H54 (cell line): ENCODE results near the gene OGFOD3.
A peak's percentile ranks its signal among the peaks of the same experiment; 100 is the strongest.

ENCODE experiments used
- DNase-seq: peaks from one replicate; pipeline ENCODE4 v3.0.0; 2011; ENCODE audit warnings: low spot score, mixed read lengths; ENCODE audit not compliant: insufficient read length
- FAIRE-seq: peaks from 3 replicates; lab custom pipeline; 2011; peaks lifted over from hg19 to GRCh38; lab: Jason Lieb, UNC
- POLR2A ChIP-seq: IDR thresholded peaks from 2 replicates; pipeline ENCODE4 v1.6.1; 2011; ENCODE audit warnings: low read depth, mild to moderate bottlenecking, low read length

Gene OGFOD3

DNA sequence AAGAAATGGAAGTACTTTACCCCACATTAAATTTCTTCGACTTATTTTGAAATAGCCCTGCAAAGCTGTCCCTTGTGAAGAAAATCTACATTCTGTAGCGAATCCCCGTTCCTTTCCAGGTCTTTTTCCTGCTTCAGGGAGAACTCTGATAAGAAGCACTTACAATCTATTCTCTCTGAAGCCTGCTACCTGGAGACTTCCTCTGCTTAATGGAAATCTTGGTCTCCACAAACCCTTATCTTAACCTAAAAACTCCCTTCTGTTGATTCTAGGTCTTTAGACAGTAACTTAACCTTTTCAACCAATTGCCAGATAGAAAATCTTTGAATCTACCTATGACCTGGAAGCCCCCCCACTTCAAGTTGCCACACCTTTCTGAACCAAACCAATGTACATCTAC lies 33.8 kb upstream of the OGFOD3 start:
- DNase-seq = no peak
- no peak for FAIRE-seq
- TF ChIP-seq POLR2A = no peak

DNA sequence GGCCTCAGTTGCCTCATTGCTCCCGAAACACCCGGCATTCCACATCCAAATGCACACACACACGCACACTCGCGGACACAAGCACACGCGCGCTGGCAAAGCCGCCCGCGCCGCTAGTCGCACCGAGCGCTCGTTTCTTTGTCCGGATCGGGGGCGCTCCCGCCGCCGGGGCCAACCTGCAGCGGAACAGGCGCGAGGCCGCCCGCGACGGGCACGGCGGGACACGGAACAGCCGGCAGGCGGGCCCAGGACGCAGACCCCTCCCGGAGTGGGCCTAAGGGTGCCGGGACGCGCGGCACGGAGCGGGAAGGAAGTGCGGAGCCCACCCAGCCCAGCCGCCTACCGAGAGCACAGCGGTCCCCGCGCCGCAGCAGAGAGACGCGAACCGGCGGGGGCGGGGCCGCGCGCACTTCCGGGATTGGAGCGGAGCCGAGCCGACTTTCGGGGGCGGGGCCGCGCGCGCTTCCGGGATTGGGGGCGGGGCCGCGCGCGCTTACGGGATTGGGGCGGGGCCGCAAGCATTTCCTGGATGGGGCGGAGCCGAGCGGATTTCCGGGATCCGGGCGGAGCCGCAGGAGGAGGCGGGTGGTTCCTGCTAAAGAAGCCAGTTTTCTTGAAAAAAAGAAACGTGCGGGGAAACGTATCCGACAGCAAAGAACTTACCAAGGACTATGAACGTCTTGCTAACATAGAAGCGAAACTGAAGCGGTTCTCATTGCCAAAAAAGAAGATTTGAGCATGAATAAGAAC lies 32.1 kb upstream of the OGFOD3 start, which contains the start of gene CYBC1:
Gene CYBC1, minus strand, starts transcription at position 396 of the 750 bp plus-strand sequence. CDS start 1,498 bp downstream, outside the sequence.
- DNase-seq = peak; percentile 74
- TF ChIP-seq POLR2A = peak; percentile 87
- FAIRE-seq = no peak

DNA sequence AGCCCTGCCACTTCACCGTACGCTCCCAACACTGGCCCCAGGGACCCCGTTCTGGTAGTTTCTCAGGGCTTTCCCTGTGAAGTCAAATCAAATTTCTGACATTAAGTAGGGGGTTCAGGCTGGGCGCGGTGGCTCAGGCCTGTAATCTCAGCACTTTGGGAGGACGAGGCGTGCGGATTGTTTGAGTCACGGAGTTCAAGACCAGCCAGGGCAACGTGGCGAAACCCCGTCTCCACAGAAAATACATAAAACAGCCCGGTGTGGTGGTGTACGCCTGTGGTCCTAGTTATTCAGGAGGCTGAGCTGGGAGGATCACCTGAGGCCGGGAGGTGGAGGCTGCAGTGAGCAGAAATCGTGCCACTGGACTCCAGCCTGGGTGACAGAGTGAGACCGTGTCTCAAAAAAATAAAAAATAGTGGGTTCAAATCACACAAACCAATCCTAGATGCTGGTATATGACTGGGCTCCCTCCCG lies 31.5 kb upstream of the OGFOD3 start:
- FAIRE-seq = no peak
- TF ChIP-seq POLR2A = no peak
- no peak for DNase-seq

DNA sequence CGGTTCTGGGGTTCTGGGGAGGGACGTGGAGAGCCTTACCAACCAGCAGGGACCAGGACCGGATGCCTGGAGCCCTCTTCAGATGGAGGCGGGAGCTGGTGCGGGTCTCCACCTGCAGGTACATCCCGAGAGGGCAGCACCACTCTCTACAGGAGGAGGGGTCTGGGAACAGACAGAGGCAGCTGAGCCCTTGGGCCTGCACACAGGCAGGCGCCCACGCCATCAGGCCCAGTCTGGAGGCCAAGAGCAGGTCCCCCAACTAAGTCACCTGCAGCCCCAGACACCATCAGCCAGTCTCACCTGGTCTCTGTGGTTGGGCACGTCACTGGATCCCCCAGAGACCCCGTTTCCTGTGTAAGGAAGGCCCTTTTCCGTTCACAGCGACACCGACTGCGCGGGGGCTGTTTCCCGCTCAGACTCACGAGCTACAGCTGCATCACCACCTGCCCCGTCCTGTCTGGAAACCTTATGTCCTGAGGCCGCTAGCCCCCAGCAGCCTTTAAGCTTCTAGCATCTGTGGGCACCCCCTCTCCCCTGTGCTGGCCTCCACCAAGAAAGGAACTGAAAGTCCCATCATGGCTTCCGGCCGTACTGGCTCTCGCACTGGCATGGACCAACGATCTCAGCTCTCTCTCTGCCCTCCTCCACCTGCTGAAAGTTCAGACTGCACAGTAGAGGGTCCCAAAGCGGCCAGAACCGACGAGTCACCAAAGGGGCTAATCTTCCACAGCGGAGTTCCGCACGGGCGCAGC lies 30.9 kb upstream of the OGFOD3 start:
- no peak for FAIRE-seq
- DNase-seq = no peak
- peak; percentile 2; the same call in 1 of the 2 replicates for TF ChIP-seq POLR2A

DNA sequence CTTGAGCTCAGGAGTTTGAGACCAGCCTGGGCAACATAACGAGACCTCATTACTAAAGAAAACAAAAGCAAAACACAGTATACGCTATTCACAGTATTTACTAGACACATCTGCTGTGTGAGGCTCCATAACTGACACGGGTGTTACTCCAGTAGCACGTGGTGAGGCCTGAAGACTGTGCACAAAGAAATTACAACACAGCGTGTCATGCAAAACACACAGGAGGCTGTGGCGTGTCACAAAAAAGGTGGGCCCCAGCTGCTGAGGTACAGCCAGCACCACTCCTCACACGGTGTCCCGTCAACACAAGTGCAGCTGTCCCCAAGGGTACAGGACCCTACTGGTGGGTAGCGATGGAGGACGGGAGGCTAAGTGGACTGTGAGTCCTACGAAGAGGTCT lies 29.5 kb upstream of the OGFOD3 start:
- DNase-seq = no peak
- TF ChIP-seq POLR2A = no peak
- no peak for FAIRE-seq

DNA sequence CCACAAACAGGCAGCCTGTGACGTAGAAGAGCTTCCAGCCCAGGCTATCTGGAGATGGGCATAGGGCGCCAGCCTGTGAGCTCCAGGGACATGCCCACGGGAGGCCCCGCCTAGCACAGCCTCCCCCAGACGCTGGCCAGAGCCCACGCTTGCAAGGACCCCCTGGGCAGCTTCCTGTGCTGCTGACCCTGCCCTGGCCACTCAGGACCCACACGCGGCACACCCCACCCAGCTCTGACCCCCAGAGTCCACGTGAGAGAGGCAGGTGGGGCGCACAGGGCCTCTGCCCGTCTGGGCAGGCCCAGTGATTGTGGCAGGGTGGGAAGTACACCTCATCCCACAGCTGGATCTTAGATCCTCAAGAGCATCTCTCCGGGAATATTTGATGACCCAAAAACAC lies 28.3 kb upstream of the OGFOD3 start:
- DNase-seq (no peak), FAIRE-seq (no peak)
- no peak for TF ChIP-seq POLR2A

DNA sequence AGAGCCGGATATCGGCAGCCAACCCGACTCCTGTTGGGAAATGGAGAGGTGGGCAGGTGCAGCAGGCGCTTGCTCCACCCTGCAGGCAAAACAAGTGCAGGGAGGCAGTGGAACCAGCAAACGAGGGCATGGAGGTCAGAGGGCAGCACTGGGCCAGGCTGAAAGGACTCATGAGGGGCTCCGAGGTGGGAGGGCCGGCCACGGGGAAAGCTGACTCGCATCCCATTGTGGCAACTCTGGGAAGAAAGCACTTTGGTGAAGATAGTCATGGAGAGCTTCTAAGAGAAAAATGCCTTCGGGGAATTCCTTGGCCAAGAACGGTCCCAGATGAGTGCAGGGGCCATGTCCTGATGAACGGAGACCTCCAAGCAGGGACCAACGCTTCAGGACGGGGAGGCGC lies 27.7 kb upstream of the OGFOD3 start:
- DNase-seq = no peak
- no peak for TF ChIP-seq POLR2A
- no peak for FAIRE-seq

DNA sequence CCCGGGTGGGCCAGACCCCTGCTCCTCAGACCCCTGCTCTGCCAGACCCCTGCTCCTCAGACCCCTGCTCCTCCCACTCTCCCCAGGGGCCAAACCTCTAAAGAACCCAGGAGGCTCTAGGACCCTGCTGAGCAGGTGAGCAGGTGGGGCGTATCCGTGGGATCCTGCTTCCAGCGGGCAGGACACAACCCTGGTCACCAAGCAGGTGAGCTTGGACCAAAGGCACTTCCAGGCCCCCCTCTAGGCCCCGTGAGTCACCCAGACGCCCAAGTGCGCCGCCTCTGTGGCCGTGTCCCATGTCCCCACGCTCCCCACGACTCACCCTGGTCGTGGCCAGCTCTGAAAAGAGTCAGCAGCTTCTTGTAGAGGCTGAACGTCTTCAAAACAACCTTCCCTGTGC lies 27.2 kb upstream of the OGFOD3 start:
- no peak for TF ChIP-seq POLR2A
- no peak for FAIRE-seq
- DNase-seq = no peak

DNA sequence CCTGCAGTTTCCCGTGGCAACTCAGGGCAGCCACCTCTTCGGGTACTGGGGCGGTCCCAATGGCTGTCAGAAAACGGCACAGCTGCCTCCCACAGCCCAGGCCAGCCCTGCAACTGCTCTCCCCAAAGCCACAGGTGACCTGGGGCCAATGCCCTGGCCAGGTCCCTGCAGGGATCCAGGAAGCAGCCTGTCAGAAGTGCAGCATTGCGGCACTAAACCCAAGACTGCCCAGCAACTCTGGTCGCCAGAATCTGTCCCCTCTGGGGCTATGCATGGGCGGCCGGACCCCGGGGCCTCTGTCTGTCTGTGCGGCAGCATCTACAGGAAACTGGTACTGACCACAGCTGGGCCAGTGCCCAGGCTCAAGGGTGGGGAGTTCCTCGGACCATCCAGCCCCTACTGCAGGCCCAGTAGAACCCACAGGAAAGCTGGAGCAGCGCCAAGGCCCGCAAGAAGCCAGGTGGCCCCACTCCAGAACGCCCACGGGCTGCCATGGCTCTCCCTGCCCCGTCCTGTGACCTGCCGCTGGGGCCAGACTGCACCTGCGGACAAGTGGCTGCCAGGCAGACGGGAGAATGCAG lies 26.6 kb upstream of the OGFOD3 start:
- TF ChIP-seq POLR2A = no peak
- FAIRE-seq (no peak), DNase-seq (no peak)

DNA sequence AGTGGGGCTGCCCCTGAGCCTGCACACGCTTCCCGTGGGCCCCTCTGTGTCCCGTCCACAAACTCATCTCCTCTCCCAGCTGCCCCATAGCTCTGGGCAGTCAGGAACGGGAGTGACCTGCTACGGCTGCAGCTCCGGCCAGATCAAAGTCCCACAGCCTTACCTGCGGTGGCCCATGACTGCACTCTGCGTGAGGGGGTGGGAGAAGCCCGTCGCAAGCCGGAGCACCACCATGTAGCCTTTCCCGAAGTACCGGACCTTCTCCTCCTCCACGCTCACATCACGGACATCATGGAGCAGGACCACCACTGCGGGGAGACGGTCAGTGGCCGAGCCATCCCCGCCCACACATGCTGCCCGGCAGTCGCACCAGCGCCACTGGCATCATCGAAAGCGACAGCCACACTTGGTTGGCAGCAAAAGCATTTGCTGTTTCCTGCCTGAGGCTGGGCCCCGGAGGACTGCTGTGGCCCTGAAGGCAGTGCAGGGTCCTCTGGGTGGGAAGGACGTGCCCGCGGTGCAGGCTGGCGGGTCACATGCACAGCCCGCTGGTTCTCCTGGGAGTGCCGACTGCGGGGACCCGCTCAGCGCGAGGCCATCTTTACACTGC lies 26.0 kb upstream of the OGFOD3 start:
- no peak for FAIRE-seq
- no peak for DNase-seq
- TF ChIP-seq POLR2A = no peak

DNA sequence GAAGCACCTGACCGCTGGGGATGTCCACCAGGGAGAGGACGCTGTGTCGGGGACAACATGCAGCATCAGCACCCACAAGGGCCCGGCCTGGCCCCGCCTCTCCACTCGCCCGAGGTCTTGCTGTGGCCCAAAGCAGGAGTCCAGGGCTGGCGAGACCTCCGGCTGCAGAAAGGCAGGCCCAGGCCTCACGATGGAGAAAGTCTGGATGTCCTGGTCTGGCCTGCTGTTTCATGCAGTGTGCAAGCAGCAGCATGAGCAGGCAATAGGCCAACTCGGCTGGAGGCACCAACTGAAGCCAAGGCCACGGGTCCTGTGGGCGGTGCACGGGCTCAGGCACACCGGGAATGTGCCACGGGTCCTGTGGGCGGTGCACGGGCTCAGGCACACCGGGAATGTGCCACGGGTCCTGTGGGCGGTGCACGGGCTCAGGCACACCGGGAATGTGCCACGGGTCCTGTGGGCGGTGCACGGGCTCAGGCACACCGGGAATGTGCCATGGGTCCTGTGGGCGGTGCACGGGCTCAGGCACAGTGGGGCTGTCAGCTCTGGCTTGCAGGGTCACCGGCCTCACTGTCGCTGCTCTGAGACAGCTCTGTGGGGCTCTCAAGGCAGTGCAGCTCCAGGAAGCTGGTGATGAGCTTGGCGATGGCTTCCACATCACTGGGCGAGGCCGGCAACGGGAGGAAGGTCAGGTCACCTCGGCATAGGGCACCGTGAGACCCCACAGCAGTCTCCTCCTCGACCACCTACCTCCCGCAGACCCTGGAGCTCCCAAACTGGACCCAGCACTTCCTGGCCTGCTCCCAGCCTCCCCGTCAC lies 25.3 kb upstream of the OGFOD3 start:
- TF ChIP-seq POLR2A = no peak
- FAIRE-seq = no peak

DNA sequence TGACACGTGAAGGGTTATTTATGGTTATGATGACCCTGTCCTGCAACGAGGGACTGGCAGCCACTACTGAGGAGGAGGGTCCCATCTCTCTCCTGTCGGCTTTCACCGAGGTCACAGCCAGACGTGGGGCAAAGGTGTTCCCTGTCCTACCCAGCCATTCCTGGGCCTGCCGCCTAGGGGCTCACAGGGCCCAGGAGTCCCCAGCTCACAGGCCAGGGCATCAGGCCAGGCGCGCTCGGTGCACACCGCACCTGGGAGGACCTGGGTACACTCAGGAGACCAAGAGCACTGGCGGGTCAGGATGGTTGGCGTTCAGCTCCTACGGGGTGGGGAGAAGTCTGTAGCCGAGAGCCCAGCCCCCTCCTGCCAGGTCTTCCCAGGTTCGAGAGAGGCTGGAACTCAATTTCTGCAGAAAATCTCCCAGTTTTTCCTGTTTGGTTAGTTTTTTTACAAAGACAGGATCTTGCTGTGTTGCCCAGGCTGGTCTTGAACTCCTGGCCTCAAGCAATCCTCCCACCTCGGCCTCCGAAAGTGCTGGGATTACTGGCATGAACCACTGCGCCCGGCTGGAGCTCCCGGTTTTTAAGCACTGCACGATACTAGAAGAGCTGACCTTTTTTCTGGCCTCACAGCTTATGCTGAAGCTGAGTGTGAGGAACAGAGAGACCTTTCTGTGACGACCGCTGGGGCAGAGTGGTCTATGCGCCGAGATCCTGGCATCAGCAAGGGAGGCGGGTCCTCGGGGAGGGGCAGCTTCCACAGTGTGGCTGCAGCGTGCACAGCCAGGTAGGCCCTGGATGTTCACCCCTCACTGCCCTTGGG lies 24.5 kb upstream of the OGFOD3 start:
- no peak for DNase-seq
- FAIRE-seq = no peak
- no peak for TF ChIP-seq POLR2A

More for the DNA sequence above, 25.3 kb upstream of the OGFOD3 start:
- no peak for DNase-seq
